K562 (cell line): ENCODE results near the gene POLN. TPM values are rescaled to one million over a fixed set of nuclear protein-coding genes. Genes with fewer than 3 reads are reported as not detected.

Source experiments
- CHD4 ChIP-seq: fragments of 200-600 bp; sonication (generic); IDR thresholded peaks from 3 replicates; pipeline ENCODE4 v1.6.1; 2012; ENCODE audit warnings: low read depth, mild to moderate bottlenecking, mixed read lengths, low read length, inconsistent platforms; ENCODE audit not compliant: insufficient read depth, insufficient replicate concordance, poor library complexity, severe bottlenecking
- NFE2L1 ChIP-seq: fragments of 450-650 bp; IDR thresholded peaks from 2 replicates; pipeline ENCODE4 v1.6.1; 2016; ENCODE audit warnings: missing genetic modification characterization, low read depth, mild to moderate bottlenecking, missing compliant biosample characterization, moderate library complexity, borderline replicate concordance
- TEAD4 ChIP-seq, 2 experiments: sonication (generic) in 1 of 2; formaldehyde crosslinking in 1 of 2; IDR thresholded peaks; 2 replicates each; pipeline versions ENCODE4 v1.6.1 to v1.8.0; 2012 to 2022; ENCODE audit warnings: borderline replicate concordance in 1 of 2, inconsistent platforms in 1 of 2, low read length in 1 of 2, mild to moderate bottlenecking in 1 of 2, missing genetic modification reagents in 1 of 2
- ZKSCAN8 ChIP-seq: fragments of 200-800 bp; sonication (Bioruptor generic); IDR thresholded peaks from 2 replicates; pipeline ENCODE4 v1.6.1; 2016; ENCODE audit warnings: missing genetic modification characterization, missing compliant biosample characterization
- polyA plus RNA-seq, 8 experiments: library from polyadenylated mRNA; depleted of rRNA in 4 of 8; stranded (reverse) in 5 of 8; unstranded in 3 of 8; fragments of >200 nt; fragmentation: Nextera tagmentation in 2 of 8; fragmentation: Illumina TruSeq in 1 of 8; extraction: Ambion mirVana in 2 of 8; extraction: Trizol in 1 of 8; gene quantifications; 2 replicates each; pipeline versions ENCODE4 v1.2.1 to v1.2.3, GENCODE V29; 2011 to 2014; ENCODE audit warnings: inconsistent platforms in 1 of 8, missing spikeins in 1 of 8
- total RNA-seq, 7 experiments: library from RNA; depleted of rRNA in 6 of 7; stranded (reverse); fragments of >200 nt in 6 of 7; fragmentation: Illumina TruSeq in 2 of 7; extraction: Trizol in 2 of 7; gene quantifications; 2 replicates each; pipeline versions ENCODE4 v1.2.1 to v1.2.3, GENCODE V29; 2011 to 2021; ENCODE audit warnings: low replicate concordance in 1 of 7
- TF ChIP-seq, protein P1 (sequence below): fragments of 450-650 bp; IDR thresholded peaks from 2 replicates; pipeline ENCODE4 v1.6.1; 2016; ENCODE audit warnings: mild to moderate bottlenecking, moderate library complexity
- TF ChIP-seq, protein P2 (sequence below): fragments of 450-650 bp; IDR thresholded peaks from 2 replicates; pipeline ENCODE4 v1.6.1; 2017; ENCODE audit warnings: antibody characterized with exemption

POLN gene
- total and polyA plus RNA-seq, 9 of the 15 experiments (the other 6 are each of a cell fraction or from before 2014, with no cell fraction given) = 0.08 to 0.91 (median 0.32) TPM

DNA sequence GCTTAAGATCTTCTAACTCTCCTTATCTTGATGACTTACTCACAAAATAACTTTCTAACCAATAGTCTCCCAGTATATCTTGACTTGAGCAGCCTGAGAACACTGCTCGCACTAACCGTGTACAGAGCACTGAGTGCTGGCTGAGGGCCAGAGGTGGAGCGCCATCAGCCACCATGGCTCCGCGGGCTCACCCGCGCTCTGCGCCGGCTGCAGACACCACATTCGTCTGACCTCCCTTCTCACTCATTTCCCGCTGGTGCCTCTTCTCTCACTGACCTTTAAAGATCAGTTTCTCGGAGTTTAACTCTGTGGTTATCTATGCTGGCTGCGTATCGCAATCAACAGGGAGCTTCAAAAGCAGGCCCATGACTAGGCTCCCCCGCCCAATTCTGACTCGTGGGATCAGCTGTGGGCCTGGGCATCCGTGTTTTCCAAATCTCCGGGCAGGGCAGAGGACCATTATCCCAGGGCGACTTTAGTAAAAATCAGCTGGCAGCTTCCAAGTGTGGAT, 78.6 kb downstream of the POLN start (continued):
- TF ChIP-seq NFE2L1 (tag) (no peak), TEAD4 (IDR thresholded peaks at IDR 0.05; ENCODE audit: low read length) (peak; percentile 47; the same call in 1 of the 2 replicates), TEAD4 (CRISPR knock-in tag; IDR thresholded peaks at IDR 0.05; ENCODE audit: borderline replicate concordance) (no peak), ZKSCAN8 (CRISPR knock-in tag) (no peak), CHD4 (no peak)
- TF ChIP-seq, protein P1, sequence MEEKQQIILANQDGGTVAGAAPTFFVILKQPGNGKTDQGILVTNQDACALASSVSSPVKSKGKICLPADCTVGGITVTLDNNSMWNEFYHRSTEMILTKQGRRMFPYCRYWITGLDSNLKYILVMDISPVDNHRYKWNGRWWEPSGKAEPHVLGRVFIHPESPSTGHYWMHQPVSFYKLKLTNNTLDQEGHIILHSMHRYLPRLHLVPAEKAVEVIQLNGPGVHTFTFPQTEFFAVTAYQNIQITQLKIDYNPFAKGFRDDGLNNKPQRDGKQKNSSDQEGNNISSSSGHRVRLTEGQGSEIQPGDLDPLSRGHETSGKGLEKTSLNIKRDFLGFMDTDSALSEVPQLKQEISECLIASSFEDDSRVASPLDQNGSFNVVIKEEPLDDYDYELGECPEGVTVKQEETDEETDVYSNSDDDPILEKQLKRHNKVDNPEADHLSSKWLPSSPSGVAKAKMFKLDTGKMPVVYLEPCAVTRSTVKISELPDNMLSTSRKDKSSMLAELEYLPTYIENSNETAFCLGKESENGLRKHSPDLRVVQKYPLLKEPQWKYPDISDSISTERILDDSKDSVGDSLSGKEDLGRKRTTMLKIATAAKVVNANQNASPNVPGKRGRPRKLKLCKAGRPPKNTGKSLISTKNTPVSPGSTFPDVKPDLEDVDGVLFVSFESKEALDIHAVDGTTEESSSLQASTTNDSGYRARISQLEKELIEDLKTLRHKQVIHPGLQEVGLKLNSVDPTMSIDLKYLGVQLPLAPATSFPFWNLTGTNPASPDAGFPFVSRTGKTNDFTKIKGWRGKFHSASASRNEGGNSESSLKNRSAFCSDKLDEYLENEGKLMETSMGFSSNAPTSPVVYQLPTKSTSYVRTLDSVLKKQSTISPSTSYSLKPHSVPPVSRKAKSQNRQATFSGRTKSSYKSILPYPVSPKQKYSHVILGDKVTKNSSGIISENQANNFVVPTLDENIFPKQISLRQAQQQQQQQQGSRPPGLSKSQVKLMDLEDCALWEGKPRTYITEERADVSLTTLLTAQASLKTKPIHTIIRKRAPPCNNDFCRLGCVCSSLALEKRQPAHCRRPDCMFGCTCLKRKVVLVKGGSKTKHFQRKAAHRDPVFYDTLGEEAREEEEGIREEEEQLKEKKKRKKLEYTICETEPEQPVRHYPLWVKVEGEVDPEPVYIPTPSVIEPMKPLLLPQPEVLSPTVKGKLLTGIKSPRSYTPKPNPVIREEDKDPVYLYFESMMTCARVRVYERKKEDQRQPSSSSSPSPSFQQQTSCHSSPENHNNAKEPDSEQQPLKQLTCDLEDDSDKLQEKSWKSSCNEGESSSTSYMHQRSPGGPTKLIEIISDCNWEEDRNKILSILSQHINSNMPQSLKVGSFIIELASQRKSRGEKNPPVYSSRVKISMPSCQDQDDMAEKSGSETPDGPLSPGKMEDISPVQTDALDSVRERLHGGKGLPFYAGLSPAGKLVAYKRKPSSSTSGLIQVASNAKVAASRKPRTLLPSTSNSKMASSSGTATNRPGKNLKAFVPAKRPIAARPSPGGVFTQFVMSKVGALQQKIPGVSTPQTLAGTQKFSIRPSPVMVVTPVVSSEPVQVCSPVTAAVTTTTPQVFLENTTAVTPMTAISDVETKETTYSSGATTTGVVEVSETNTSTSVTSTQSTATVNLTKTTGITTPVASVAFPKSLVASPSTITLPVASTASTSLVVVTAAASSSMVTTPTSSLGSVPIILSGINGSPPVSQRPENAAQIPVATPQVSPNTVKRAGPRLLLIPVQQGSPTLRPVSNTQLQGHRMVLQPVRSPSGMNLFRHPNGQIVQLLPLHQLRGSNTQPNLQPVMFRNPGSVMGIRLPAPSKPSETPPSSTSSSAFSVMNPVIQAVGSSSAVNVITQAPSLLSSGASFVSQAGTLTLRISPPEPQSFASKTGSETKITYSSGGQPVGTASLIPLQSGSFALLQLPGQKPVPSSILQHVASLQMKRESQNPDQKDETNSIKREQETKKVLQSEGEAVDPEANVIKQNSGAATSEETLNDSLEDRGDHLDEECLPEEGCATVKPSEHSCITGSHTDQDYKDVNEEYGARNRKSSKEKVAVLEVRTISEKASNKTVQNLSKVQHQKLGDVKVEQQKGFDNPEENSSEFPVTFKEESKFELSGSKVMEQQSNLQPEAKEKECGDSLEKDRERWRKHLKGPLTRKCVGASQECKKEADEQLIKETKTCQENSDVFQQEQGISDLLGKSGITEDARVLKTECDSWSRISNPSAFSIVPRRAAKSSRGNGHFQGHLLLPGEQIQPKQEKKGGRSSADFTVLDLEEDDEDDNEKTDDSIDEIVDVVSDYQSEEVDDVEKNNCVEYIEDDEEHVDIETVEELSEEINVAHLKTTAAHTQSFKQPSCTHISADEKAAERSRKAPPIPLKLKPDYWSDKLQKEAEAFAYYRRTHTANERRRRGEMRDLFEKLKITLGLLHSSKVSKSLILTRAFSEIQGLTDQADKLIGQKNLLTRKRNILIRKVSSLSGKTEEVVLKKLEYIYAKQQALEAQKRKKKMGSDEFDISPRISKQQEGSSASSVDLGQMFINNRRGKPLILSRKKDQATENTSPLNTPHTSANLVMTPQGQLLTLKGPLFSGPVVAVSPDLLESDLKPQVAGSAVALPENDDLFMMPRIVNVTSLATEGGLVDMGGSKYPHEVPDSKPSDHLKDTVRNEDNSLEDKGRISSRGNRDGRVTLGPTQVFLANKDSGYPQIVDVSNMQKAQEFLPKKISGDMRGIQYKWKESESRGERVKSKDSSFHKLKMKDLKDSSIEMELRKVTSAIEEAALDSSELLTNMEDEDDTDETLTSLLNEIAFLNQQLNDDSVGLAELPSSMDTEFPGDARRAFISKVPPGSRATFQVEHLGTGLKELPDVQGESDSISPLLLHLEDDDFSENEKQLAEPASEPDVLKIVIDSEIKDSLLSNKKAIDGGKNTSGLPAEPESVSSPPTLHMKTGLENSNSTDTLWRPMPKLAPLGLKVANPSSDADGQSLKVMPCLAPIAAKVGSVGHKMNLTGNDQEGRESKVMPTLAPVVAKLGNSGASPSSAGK = no peak
- TF ChIP-seq, protein P2, sequence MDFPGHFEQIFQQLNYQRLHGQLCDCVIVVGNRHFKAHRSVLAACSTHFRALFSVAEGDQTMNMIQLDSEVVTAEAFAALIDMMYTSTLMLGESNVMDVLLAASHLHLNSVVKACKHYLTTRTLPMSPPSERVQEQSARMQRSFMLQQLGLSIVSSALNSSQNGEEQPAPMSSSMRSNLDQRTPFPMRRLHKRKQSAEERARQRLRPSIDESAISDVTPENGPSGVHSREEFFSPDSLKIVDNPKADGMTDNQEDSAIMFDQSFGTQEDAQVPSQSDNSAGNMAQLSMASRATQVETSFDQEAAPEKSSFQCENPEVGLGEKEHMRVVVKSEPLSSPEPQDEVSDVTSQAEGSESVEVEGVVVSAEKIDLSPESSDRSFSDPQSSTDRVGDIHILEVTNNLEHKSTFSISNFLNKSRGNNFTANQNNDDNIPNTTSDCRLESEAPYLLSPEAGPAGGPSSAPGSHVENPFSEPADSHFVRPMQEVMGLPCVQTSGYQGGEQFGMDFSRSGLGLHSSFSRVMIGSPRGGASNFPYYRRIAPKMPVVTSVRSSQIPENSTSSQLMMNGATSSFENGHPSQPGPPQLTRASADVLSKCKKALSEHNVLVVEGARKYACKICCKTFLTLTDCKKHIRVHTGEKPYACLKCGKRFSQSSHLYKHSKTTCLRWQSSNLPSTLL = no peak
